22Rv1 (cell line): Measurements from ENCODE around the gene MSI1.

ENCODE experiments used
- H3K27ac ChIP-seq: fragments of 450-650 bp; 2 replicates; pipeline ENCODE4 v1.5.1; 2017
- CTCF ChIP-seq: fragments of 450-650 bp; IDR thresholded peaks from 2 replicates; pipeline ENCODE4 v1.5.1; 2017; ENCODE audit warnings: mild to moderate bottlenecking
- ZFX ChIP-seq: fragments of 450-650 bp; IDR thresholded peaks from 2 replicates; pipeline ENCODE4 v1.6.1; 2017; ENCODE audit warnings: antibody characterized with exemption, borderline replicate concordance

MSI1 gene

GRCh38 chr12:120352117-120352516 is 16.8 kb downstream of the MSI1 start:
- TF ChIP-seq ZFX = no peak
- TF ChIP-seq CTCF = no peak
- no peak overlapping the region for H3K27ac ChIP-seq

DNA sequence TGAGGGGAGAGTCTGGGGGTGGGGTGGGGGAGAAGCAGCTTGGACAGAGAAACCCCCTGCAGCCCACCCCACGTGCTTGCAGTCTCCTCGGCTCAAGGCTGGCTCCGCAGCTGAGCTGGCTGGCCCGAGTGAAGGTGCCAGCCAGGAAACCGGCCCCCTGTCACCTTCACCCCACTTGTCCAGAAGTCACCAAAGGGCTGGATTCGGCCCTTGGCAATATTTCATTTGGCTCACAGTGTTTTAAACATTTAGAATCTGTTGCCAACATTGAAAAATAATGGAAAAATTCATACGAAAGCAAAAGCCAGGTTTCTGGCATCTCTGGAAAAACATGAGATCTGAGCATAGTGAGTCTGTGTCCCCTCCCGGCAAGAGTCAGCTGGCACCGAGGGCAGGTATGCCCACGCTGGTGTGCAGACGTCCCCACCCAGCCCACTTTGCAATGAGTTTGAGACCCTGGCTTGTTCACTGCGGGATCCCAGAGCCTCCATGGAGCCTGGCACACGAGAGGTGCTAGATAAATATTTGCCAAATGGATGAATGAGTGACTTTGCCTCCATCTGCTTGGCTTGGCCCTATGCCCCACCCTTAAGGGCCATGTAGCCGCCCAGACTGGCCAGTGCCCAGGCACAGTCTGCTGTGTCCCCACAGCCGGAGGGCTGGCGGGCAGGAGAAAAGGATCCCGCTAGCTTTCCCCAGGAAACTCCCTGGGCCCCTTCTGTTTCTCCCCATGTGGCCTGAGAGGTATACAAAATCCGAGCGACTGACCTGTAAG is 18.2 kb downstream of the MSI1 start:
- H3K27ac ChIP-seq = peak overlapping the region; percentile 17; the same call in 1 of the 2 replicates
- TF ChIP-seq CTCF = no peak
- TF ChIP-seq ZFX = no peak

- H3K27ac ChIP-seq = no peak overlapping the region
- no peak for TF ChIP-seq CTCF
- TF ChIP-seq ZFX = no peak
Observed at GRCh38 chr12:120347766-120348165, 21.2 kb downstream of the MSI1 start.

- TF ChIP-seq ZFX (no peak), CTCF (no peak)
Observed at GRCh38 chr12:120346681-120347080, 22.3 kb downstream of the MSI1 start.

GRCh38 chr12:120346031-120346430 is 22.9 kb downstream of the MSI1 start:
- no peak overlapping the region for H3K27ac ChIP-seq
- TF ChIP-seq CTCF = no peak
- no peak for TF ChIP-seq ZFX

More at GRCh38 chr12:120346681-120347080, 22.3 kb downstream of the MSI1 start:
- no peak overlapping the region for H3K27ac ChIP-seq

- TF ChIP-seq CTCF = no peak
- TF ChIP-seq ZFX = no peak
- H3K27ac ChIP-seq = peak overlapping the region; percentile 22; the same call in 1 of the 2 replicates
Observed at GRCh38 chr12:120343692-120344091, 25.3 kb downstream of the MSI1 start.

DNA sequence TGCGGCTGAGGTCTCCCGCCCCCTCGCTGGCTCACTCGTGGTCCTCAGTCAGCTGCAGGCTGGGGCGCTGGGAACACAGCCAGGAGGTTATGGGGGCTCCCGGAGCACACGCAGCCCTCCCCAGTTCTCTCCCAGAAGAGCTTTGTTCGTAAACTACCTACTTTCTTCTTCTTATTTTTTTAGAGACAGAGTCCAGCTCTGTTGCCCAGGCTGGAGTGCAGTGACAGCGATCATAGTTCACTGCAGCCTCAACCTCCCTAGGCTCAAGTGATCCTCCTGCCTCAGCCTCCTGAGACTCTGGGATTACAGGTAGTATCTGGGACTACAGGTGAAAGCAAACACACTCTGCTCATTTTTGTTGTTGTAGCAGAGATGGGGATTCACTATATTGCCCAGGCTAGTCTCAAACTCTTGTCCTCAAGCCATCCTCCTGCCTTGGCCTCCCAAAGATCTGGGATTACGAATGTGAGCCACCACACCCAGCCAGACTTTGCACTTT is 25.9 kb downstream of the MSI1 start:
- 0 out of 2 replicates have a peak overlapping the region, but pooled peaks have one; percentile 22 for H3K27ac ChIP-seq
- TF ChIP-seq CTCF (no peak), ZFX (no peak)
